ENCODE results near the gene NFYA. TPM values are rescaled to one million over a fixed set of nuclear protein-coding genes. Genes with fewer than 3 reads are reported as not detected.
A peak's percentile ranks its signal among the peaks of the same experiment; 100 is the strongest.

NFYA gene
- total RNA-seq (2014; rRNA removed; shearing (Covaris generic)) = 14.0 and 21.6 TPM in 2 replicates

DNA sequence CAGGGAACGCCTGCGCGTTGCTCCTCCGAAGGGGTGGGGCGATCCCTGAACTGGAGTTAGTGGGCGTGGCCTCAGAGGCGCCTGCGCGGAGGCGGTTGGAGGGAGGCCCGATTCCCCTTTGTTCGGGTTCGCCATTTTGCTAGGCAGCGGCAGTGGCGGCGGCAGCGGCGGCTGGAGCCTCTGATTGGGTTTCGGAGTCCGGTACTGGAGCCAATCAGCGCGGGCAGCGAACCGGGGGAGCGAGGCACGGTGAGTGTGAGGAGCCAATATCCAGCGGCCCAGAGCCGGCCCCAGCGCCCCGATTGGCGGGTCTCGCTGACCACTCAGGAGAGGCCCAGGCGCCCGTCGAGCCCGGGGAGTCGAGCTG is at the start of gene NFYA:
Gene NFYA (plus strand): TSS at position 139 of the 367 bp plus-strand sequence. CDS start 6,116 bp downstream, outside the sequence.
- DNase-seq (ENCODE audit: low spot score) = no peak

DNA sequence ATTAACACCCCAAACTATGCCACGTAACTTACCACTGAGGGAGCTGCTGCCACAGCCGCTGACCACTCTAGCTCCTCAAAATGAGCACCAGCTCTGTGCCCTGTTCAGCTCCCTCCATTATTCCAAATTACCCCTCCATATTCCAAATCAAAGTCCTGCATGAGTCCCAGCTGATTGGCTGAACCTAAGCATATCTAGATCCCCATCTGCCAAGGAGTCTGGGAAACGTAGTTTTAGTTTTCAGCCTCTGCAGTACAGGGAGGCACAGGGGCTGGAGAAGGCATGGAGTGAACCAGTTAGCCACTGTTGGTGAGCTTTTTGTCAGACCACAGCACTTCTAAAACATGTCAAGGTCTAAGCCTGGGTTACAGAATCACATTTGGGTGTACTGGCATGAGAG is 49.7 kb upstream of the NFYA start:
- no peak for DNase-seq (ENCODE audit: low spot score)

DNA sequence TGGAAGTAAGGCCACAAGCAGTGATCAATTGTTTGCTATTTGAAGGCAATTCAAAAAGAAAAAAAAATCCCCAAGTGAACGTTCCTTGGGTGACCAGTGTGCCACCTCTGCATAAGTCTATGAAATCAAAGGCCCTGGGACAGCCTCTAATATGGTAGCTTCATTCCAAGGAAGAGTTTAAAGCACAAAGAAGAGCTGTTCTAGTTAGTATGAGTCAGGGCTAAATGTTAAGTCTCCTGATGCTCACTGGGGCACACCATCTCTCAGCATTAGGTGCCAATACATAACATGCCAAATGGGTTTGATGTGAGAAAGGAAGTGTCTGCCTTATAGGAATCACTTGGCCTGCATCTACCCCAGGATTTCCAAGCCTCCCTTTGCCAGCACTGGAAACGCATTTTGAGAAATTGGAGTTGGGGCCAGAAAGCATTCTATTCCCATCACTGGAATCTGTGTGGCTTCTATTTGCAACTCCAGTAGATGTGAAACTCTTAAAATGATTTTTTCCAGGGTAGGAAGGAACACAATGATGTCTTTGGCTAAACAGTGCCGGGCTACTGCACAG is 46.7 kb upstream of the NFYA start:
- no peak for DNase-seq (ENCODE audit: low spot score)

DNA sequence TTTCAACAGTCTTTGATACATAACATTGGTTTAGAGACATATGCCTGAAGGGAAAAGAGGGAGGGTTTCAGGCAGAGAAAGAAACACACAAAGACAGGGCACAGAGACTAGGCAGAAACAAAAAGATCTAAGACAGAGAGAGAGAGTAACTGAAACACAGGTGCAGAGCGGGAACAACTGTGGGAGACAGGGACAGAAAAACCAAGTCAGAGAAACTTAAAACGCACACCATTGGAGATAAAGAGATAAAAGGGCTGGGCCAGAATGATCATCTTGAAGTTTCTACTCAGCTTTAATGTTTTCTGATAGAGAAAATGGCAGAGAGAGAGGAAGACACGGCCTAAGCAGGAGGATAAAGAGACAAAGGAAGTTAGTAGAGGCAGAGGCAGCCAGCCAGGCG is 45.5 kb upstream of the NFYA start:
- DNase-seq (ENCODE audit: low spot score) = no peak

DNA sequence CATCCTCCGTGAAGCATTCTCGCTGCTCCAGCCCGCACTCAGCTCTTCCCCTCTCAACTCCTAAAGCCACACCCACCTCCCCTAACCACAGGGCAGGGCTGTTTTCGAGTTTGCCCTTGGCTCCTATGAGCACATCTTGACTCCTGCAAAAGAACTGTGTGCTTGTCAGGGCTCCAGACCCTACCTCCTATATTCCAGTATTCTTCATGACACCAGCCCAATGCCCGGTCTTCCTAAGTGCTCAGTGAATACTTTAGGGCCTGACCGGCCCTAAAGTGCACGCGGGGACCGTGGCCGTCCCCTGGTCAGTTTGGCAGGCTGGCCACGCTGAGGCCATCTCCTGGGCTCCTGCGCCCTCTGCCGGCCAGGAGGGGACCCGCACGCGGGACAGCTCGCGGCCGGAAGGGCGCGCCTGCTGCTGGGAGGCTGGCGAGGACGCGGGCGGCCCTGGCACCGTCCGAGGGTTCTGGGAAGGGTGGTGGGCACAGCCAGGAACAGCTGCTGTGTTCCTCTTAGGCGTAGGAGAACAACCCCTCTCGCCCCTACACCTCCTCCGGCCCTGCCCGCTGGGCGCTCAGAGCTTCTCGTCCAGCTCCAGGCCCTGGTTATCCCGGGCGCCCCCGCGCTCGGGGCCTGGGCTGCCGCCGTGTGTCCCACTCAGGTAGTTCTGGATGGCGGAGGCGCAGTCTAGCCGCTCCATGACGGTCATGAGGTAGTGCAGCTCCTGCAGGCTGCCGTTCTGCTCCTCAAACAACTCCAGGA is 44.8 kb upstream of the NFYA start:
- DNase-seq (ENCODE audit: low spot score) = peak; percentile 80

DNA sequence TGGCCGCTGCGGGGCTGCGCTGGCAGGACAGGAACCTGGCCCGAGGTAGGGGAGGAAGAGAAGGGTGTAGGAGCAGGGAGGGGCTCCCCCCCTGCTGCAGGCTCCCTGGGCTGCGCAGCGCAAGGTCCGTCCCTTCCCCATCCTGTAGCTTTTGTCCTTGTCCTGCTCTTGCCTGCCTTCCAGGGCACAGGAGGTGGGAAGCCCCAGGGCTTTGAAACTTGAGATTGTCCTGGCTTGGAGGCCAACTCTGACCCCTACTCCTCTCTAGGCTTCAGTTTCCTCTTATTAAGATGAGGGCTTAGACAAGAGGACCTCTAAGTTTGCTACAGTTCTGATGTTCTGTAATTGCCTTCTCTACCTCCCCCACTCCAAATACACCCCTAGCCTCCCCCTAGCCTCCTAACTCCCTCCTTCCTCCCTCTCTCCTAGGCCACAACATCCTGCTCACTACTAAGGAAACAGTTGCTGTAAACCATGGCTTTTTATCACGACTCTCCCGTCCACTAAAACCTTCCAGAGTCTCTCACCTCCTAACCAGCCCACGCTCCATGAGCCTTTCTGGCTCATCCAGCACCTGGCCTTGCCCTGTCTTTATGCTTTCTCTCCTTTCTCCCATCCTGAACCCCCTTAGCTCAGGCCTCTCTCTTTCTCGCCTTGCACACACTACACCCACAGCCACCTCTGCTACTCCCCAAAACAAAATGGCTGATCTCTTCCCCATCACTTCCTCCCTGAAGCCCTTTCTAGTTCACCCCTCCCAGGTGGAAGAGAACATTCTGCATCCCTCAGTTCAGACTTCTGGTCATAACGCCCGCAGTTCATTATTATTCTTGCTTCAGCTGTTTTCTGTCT is 44.0 kb upstream of the NFYA start:
- no peak for DNase-seq (ENCODE audit: low spot score)

DNA sequence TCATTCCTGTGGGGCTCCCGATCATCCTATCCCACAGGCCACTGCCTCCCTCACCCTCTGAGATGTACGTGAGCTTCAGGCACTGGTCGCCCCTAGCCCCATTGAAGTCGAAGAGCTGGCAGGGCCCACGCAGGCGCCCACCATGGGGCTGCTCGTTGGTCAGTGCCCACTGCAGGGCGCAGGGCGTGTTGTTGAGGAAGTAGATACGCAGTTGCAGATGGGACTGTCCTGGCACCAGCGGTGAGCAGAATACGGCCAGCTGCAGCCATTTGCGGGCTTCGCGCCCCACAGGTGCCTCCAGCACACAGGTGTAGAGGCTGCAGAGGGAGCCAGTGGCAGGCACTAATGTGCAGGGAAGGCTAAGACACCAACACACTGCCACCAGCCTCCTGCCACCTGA is 39.9 kb upstream of the NFYA start:
- no peak for DNase-seq (ENCODE audit: low spot score)

DNA sequence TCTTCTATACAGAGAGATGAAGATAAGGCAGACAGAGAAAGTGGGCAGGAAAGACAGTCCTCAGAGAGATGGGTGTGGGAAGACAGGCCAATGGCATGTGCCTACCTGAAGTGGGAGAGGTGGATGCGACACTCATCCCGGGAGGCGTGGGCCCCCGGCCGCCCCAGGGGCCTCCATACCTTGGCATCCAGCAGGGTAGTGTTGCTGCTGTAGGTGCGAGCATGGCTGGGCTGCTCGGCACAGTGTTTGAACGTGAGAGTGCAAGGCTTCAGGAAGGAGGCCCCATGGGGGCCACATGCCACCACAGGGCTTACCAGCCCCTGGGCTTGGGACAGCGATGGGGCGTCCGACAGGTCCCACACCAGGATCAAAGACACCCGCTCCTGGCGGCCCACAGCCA is 39.0 kb upstream of the NFYA start:
- DNase-seq (ENCODE audit: low spot score) = no peak

DNA sequence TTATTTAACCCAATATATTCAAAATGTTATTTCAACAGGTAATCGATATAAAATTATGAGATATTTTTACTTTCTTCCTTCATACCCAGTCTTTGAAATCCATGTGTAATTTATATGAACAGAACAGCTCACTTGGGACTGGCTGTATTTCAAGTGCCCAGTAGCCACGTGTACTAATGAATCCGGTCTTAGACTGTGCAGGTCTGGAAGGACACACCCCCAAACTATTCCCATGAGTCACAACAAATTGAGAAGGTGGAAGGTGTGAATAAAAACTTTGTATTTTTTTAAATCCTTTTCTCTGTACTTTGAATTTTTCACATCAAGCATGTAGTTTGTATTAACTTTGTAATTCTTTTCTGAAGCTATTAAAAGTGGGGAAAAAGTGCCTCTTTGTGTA is 36.6 kb upstream of the NFYA start:
- DNase-seq (ENCODE audit: low spot score) = no peak

DNA sequence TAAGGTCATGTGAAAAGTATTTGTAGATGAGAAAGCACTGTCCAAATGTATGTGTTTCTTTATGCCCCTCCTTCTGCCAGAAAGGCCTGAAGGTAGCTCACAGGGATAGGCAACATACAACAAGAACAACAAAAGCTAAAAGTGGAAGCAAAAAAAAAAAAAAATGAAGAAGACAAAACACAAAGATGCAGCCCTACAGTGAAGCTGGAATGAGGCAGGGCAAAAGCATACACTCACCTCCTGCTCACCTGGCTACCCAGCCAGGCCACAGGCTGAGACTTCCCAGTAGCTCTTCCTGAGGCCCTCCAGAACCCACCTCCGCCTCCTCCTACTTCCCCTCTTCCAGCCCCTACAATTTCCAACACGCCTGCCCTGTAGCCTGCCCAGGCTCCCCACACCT is 36.2 kb upstream of the NFYA start:
- no peak for DNase-seq (ENCODE audit: low spot score)

DNA sequence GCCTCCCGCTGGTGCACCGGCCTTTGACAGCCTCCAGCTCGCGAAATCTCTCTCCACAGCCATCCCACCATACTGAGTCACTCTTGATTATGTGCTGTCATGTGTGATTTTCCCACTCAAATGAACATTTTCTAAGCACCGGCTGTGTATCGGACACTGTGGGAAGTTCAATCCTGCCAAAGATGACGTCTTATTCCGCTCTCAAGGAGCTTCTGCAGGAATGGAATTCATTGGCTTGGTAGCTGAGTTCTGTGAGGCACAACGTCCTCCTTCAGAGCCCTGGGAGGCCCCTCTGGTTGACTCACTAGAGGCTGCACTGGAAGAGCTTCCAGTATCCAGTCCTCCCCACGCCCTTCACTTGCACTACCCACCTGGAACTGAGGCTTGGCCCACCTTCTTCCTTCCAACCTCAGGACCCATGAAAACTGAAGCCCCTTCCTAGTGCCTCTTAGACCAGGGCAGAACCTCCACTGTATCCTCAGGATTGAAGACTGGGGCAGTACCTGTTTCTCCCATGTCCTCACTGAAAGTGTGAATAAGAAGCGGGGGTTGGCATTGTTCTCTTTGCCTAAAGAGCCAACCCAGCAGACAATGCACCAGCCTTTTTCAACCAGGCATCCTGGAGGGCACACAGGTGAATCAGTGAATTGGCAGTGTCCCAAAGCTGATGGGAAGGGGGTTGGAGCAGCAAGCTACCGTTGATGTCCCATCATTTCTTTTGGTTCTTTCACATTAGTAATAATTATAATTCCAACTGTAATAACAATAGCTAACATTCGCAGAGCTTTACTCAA is 35.5 kb upstream of the NFYA start:
- no peak for DNase-seq (ENCODE audit: low spot score)

DNA sequence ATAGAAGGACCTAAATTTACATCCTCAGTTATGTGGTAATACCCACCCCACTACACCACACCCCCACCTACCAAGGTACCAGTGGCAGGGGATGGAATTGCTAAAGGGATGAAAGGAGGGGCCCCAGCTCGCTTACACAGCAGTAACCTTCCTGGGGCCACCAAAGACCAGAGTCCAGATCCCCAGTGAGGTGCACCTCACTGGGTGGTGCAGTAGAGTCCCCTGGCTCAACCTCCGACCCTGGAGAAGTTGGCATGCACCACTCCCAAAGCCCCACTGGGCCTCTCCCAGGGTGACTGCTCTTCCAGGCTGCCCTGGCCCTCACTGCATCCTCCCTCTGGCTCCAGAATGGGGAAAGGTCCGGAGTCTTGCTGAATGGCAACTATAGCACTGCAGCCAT is 34.6 kb upstream of the NFYA start:
- no peak for DNase-seq (ENCODE audit: low spot score)

DNA sequence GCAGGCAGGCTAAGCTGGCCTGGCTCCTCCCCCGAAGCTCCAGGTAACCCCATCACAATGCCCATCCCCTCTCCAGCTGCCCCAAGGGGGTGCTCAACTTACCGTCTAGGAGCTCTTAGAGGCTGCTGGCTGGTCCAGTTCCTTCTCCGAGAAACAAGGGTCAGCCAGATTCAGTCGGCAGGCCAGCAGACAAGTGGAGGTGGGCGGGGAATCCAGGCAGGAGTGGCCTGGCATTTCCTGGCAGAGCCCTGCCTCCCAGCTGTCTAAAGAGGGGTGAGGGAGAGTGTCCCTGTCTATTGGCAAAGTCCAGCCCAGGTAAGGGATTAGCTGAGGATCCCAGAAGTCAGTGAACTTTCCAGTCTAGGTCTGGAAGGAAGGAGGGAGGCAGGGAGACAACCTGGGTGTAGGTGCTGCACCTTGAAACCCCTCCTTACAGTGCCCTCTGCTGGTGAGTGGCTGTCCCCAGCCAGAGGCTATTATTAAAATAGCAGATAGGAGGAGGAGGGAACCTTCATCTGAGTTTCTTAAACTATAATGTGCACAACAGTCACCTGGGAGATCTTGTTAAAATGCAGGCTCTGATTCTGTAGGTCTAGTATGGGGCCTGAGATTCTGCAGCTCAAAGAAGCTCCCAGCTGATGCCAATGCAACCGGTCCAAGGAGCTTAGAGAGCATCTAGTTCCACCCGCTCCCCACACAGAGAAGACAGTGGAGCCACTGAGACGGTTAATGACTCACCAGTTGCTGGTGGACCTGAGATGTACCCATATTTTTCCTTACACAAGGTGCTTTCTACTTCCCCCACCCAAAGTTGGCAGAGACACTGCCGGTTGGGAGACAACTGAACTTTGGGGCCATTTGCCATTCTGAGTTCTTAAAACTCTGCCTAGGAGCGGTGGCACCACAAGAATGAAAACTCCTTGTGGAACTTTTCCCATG is 33.4 kb upstream of the NFYA start, which contains the start of gene UNC5CL:
Gene UNC5CL (minus strand): TSS at position 162 of the 939 bp plus-strand sequence. CDS start 4,147 bp downstream, outside the sequence.
- DNase-seq (ENCODE audit: low spot score) = peak; percentile 50

DNA sequence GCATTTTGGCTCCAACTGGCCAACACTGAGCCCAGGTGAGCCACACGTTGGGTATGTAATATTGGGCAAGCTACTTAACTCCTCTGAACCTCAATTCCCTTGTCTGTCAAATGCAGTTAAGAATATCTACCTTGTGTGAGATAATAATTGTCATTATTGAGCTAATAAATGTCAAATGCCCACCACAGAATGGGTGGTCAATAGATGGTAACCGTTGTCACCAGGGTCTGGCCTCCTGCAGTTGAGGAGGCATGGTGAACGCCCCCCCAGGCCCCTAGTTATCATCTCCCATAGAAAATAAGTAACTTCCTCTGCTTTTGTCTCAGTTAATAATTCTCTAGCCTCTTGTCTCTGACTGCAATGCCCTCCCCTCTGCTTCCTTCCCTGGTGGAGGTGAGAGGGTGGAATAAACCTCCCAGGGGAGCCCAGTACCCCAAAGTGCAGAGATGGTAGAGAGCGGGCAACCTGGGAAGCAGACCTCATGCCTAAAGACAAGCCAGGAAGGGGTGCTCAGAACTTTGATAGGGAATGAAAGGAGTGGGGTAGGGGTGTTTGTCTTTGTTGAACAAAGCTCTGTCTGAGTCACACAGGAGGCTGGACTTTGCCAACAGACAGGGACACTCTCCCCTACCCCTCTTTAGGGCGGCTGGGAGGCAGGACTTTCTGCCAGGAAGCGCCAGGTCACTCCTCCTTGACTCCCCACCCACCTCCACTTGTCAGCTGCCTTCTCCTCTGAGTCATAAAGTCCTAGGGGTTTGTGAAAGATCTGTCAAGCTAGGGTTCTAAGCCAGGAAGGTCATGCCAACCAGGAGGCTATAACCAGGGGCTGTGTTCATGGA is 32.5 kb upstream of the NFYA start:
- peak; percentile 50 for DNase-seq (ENCODE audit: low spot score)

DNA sequence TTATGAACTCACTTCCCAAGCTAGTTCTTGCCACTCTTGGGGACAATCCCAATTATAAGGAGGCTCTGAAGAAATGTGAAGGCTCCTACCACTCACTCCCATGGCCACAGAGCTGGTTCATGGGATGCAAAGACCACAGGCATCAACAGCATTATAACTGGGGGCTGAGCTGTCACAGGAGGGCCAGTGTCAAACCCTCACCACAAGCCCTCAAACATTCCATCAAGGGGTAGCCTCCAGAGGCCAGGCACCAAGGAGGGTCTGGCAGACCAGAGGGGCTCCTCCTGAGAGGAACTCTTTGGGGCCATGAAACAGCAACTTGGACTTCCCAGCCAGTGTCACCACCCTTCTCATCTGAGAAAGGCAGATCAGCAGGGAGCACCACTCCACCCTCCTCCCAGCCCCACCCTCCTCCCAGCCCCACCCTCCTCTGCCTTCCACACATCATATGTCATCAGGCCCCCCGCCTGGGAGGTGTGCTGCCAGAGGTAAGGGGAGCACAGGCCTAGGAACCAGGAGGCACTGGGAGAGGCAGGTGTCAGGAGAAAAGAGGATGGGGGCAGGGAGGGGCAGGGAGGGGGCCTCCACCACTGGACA is 31.7 kb upstream of the NFYA start:
- DNase-seq (ENCODE audit: low spot score) = no peak

DNA sequence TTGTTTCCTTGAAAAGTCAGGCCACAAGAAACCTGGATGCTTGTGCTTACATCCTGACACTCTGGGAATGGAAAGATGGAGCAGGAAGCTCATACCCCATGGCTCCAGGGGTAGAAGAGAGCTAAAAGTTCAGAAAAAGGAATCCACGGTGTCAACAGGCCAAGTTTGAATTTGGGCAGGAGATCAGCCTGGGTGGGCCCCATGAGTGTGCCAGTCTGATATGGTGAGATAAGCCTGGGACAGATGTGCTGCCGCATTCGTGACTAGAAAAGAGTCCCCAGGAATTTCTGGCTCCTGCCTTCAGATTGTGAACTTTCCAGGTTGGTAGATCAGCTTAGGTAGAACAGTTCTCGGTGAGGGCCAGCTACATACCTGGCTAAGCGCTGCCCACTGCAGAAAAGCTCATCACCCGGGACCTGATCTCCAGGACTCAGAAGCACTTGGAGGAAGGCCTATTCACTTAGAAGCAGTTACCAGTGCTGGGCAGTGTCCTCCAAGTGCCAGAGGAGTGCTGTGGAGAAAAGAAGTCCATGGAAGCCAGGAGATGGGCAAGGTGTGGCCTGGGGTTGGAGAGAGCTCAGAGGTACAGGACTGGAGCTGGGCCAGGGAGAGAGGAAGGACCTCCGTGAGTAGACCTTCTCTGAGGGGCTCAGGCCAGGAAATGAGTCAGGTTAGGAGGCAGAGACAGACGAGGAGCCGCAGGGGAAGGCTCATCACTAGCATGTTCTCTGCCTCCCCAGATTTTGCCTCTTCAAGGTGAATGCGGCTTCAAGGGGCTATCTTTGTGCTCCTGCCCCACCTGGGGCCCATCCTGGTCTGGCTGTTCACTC is 30.3 kb upstream of the NFYA start, which contains the start of gene TSPO2:
Gene TSPO2 (plus strand): TSS at position 242 of the 830 bp plus-strand sequence. CDS start 519 bp downstream, at position 761.
- no peak for DNase-seq (ENCODE audit: low spot score)

DNA sequence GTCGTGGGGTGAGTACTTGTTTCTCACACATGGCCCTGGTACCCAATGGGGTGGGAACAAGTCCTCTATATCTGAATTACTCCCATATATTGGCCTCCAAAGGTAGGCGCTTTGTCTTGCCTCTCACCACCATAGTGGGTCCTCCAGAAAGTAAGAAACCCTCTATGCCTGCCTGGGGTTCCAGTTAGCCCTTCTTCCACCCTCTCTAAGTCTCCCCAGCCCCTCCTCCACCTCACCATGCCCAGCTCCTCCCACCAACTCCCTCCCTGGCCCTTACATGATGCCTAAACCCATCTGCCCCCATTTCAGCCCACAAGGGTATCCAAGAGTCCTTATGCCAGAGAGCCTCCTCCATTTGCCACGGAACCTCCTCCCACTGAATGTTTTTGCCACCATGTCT is 29.6 kb upstream of the NFYA start:
- no peak for DNase-seq (ENCODE audit: low spot score)

DNA sequence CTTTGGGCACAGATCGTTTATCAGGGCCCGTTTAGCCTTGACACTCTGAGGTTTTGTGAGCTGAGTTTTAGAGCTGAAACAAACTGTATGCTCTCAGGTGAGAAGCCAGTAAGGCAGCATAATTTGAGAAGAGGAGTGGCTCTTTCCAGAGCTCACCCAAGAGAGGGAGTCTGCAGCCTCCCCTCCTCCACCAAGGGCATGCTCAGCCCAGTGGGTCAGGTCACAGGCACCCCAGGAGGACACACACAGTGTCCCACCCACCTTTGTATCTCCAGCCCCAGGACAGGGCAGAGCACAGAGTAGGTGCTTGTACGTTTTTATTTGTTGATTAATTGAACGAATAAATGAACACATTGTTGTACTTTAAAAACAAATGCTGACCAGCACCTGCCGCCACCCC is 27.1 kb upstream of the NFYA start:
- no peak for DNase-seq (ENCODE audit: low spot score)
